ENCODE results near the gene CLDN14. TPM values are rescaled to one million over a fixed set of nuclear protein-coding genes. Genes with fewer than 3 reads are reported as not detected.

The CLDN14 gene
- total and polyA plus RNA-seq, 2 experiments from 2014 or later = not detected

DNA sequence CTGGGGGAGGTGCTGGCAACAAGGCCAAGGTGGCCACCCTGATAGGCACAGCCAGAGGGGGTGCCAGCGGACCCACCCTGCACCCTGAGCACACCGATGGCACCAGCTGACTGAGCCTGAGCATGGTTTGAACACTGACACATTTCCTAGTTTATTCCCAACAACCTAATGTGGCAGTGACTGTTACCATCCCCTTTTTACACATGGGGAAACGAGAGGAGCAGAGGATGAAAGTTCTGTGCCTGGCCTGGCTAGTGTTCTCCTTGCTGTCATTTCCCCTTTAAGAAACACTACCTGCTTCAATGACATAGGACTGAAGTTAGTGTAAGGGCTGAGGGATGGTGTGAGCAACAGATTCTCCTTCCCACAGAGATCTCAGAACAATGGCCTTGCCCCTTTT, 15.3 kb downstream of the CLDN14 start:
- Histone ChIP-seq H3K27ac (ENCODE audit: low read depth) (no peak overlapping the region), H3K27me3 (ENCODE audit: insufficient read depth) (no peaks in the 10 kb centered on the region), H3K9me2 (ENCODE audit: insufficient read depth) (no peaks in the 10 kb centered on the region), H3K4me1 (ENCODE audit: insufficient read depth) (no peaks in the 10 kb centered on the region), H4K20me1 (replicated peaks; ENCODE audit: insufficient read depth) (no peaks in the 10 kb centered on the region), H3K4me3 (no peak overlapping the region), H2AFZ (no peak overlapping the region; the same call in 1 of the 2 replicates), H3F3A (replicated peaks; ENCODE audit: low read depth) (no peaks in the 10 kb centered on the region), H3K36me3 (ENCODE audit: insufficient read depth) (no peaks in the 10 kb centered on the region), H3K4me2 (no peak overlapping the region), H3K79me2 (replicated peaks; ENCODE audit: insufficient read depth) (no peaks in the 10 kb centered on the region)
- H3K9me3 Mint-ChIP-seq = no peaks in the 10 kb centered on the region
- TF ChIP-seq NANOG (IDR thresholded peaks at IDR 0.05; ENCODE audit: borderline replicate concordance) = no peak
- TF ChIP-seq, protein P1, sequence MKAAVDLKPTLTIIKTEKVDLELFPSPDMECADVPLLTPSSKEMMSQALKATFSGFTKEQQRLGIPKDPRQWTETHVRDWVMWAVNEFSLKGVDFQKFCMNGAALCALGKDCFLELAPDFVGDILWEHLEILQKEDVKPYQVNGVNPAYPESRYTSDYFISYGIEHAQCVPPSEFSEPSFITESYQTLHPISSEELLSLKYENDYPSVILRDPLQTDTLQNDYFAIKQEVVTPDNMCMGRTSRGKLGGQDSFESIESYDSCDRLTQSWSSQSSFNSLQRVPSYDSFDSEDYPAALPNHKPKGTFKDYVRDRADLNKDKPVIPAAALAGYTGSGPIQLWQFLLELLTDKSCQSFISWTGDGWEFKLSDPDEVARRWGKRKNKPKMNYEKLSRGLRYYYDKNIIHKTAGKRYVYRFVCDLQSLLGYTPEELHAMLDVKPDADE (IDR thresholded peaks at IDR 0.05) = no peak
- H3K27ac Mint-ChIP-seq = no peak overlapping the region
- H3K36me3 Mint-ChIP-seq (ENCODE audit: low read depth) = no peaks in the 10 kb centered on the region
- peaks cover 23% of the 10 kb centered on the region for H3K4me1 Mint-ChIP-seq
- H3K27me3 Mint-ChIP-seq (ENCODE audit: insufficient read depth, low read depth, poor library complexity) = peaks cover 2% of the 10 kb centered on the region
- H3K4me3 Mint-ChIP-seq = no peak overlapping the region
- peak; percentile 20; the same call in 2 of the 3 replicates for ATAC-seq
- DNase-seq (ENCODE audit: low spot score) = no peak

DNA sequence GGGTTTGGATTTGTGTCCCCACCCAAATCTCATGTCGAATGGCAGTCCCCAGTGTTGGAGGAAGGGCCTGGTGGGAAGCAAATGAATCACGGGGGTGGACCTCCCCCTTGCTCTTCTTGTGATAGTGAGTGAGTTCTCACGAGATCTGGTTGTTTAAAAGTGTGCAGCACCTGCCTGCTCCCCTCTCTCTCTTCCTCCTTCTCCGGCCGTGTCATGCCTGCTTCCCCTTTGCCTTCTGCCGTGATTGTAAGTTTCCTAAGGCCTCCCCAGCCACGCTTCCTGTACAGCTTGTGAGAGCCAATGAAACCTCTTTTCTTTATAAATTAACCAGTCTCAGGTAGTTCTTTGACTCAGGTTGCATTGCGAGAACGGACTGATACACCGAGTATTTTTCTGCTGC, 15.9 kb downstream of the CLDN14 start:
- H3K27ac Mint-ChIP-seq = no peak overlapping the region
- no peaks in the 10 kb centered on the region for H3F3A ChIP-seq (replicated peaks; ENCODE audit: low read depth)
- H3K36me3 ChIP-seq (ENCODE audit: insufficient read depth) = no peaks in the 10 kb centered on the region
- peaks cover 21% of the 10 kb centered on the region for H3K4me1 Mint-ChIP-seq
- no peak overlapping the region for H3K4me3 Mint-ChIP-seq
- no peaks in the 10 kb centered on the region for H3K4me1 ChIP-seq (ENCODE audit: insufficient read depth)
- H3K9me2 ChIP-seq (ENCODE audit: insufficient read depth) = no peaks in the 10 kb centered on the region
- no peak overlapping the region for H3K4me2 ChIP-seq
- H3K27me3 Mint-ChIP-seq (ENCODE audit: insufficient read depth, low read depth, poor library complexity) = peaks cover 2% of the 10 kb centered on the region
- ATAC-seq = no peak
- H3K79me2 ChIP-seq (replicated peaks; ENCODE audit: insufficient read depth) = no peaks in the 10 kb centered on the region
- H3K27me3 ChIP-seq (ENCODE audit: insufficient read depth) = no peaks in the 10 kb centered on the region
- no peaks in the 10 kb centered on the region for H3K9me3 Mint-ChIP-seq
- H2AFZ ChIP-seq = 0 out of 2 replicates have a peak overlapping the region, but pooled peaks have one; percentile 28
- no peak for DNase-seq (ENCODE audit: low spot score)
- no peak overlapping the region for H3K4me3 ChIP-seq
- H3K36me3 Mint-ChIP-seq (ENCODE audit: low read depth) = no peaks in the 10 kb centered on the region
- H4K20me1 ChIP-seq (replicated peaks; ENCODE audit: insufficient read depth) = no peaks in the 10 kb centered on the region
- no peak overlapping the region for H3K27ac ChIP-seq (ENCODE audit: low read depth)
- TF ChIP-seq NANOG (IDR thresholded peaks at IDR 0.05; ENCODE audit: borderline replicate concordance) (no peak), ZNF331 (CRISPR knock-in tag; IDR thresholded peaks at IDR 0.05; ENCODE audit: low read depth) (no peak), EZH2phosphoT487 (IDR thresholded peaks at IDR 0.05; ENCODE audit: unreplicated experiment) (no peak), STAT1 (IDR thresholded peaks at IDR 0.05; ENCODE audit: unreplicated experiment) (no peak), POLR2AphosphoS5 (IDR thresholded peaks at IDR 0.05; ENCODE audit: low read depth) (no peak), CREB1 (CRISPR knock-in tag; IDR thresholded peaks at IDR 0.05; ENCODE audit: low read depth) (no peak), JUNB (IDR thresholded peaks at IDR 0.05; ENCODE audit: unreplicated experiment) (no peak), ZNF114 (CRISPR knock-in tag; IDR thresholded peaks at IDR 0.05) (no peak)
- TF ChIP-seq, protein P2, sequence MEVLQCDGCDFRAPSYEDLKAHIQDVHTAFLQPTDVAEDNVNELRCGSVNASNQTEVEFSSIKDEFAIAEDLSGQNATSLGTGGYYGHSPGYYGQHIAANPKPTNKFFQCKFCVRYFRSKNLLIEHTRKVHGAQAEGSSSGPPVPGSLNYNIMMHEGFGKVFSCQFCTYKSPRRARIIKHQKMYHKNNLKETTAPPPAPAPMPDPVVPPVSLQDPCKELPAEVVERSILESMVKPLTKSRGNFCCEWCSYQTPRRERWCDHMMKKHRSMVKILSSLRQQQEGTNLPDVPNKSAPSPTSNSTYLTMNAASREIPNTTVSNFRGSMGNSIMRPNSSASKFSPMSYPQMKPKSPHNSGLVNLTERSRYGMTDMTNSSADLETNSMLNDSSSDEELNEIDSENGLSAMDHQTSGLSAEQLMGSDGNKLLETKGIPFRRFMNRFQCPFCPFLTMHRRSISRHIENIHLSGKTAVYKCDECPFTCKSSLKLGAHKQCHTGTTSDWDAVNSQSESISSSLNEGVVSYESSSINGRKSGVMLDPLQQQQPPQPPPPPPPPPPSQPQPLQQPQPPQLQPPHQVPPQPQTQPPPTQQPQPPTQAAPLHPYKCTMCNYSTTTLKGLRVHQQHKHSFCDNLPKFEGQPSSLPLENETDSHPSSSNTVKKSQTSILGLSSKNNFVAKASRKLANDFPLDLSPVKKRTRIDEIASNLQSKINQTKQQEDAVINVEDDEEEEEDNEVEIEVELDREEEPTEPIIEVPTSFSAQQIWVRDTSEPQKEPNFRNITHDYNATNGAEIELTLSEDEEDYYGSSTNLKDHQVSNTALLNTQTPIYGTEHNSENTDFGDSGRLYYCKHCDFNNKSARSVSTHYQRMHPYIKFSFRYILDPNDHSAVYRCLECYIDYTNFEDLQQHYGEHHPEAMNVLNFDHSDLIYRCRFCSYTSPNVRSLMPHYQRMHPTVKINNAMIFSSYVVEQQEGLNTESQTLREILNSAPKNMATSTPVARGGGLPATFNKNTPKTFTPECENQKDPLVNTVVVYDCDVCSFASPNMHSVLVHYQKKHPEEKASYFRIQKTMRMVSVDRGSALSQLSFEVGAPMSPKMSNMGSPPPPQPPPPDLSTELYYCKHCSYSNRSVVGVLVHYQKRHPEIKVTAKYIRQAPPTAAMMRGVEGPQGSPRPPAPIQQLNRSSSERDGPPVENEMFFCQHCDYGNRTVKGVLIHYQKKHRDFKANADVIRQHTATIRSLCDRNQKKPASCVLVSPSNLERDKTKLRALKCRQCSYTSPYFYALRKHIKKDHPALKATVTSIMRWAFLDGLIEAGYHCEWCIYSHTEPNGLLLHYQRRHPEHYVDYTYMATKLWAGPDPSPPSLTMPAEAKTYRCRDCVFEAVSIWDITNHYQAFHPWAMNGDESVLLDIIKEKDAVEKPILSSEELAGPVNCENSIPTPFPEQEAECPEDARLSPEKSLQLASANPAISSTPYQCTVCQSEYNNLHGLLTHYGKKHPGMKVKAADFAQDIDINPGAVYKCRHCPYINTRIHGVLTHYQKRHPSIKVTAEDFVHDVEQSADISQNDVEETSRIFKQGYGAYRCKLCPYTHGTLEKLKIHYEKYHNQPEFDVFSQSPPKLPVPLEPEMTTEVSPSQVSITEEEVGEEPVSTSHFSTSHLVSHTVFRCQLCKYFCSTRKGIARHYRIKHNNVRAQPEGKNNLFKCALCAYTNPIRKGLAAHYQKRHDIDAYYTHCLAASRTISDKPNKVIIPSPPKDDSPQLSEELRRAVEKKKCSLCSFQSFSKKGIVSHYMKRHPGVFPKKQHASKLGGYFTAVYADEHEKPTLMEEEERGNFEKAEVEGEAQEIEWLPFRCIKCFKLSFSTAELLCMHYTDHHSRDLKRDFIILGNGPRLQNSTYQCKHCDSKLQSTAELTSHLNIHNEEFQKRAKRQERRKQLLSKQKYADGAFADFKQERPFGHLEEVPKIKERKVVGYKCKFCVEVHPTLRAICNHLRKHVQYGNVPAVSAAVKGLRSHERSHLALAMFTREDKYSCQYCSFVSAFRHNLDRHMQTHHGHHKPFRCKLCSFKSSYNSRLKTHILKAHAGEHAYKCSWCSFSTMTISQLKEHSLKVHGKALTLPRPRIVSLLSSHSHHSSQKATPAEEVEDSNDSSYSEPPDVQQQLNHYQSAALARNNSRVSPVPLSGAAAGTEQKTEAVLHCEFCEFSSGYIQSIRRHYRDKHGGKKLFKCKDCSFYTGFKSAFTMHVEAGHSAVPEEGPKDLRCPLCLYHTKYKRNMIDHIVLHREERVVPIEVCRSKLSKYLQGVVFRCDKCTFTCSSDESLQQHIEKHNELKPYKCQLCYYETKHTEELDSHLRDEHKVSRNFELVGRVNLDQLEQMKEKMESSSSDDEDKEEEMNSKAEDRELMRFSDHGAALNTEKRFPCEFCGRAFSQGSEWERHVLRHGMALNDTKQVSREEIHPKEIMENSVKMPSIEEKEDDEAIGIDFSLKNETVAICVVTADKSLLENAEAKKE (CRISPR knock-in tag; IDR thresholded peaks at IDR 0.05) = no peak
- TF ChIP-seq, protein P3, sequence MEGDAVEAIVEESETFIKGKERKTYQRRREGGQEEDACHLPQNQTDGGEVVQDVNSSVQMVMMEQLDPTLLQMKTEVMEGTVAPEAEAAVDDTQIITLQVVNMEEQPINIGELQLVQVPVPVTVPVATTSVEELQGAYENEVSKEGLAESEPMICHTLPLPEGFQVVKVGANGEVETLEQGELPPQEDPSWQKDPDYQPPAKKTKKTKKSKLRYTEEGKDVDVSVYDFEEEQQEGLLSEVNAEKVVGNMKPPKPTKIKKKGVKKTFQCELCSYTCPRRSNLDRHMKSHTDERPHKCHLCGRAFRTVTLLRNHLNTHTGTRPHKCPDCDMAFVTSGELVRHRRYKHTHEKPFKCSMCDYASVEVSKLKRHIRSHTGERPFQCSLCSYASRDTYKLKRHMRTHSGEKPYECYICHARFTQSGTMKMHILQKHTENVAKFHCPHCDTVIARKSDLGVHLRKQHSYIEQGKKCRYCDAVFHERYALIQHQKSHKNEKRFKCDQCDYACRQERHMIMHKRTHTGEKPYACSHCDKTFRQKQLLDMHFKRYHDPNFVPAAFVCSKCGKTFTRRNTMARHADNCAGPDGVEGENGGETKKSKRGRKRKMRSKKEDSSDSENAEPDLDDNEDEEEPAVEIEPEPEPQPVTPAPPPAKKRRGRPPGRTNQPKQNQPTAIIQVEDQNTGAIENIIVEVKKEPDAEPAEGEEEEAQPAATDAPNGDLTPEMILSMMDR (conservative IDR thresholded peaks at IDR 0.05; ENCODE audit: low read depth in 2 of 2) = no peak
- TF ChIP-seq, protein P1 (IDR thresholded peaks at IDR 0.05) = no peak
